Choroid plexus epithelial cell (primary cell): ENCODE results near the gene COMMD9.

Experiments
- DNase-seq: peaks from one replicate; pipeline ENCODE4 v3.0.0-alpha.2; 2010; ENCODE audit warnings: low read depth
- H3K4me3 ChIP-seq: 2 replicates; pipeline ENCODE4 v1.5.1; 2011; ENCODE audit warnings: low read depth, mild to moderate bottlenecking, control low read depth, low read length, moderate library complexity
- TF ChIP-seq, protein P1 (sequence below): conservative IDR thresholded peaks from 2 replicates; pipeline ENCODE4 v1.5.1; 2011; ENCODE audit warnings: low read depth, mild to moderate bottlenecking, control low read depth, inconsistent platforms, low read length, moderate library complexity

The COMMD9 gene

GRCh38 chr11:36235750-36236149 lies 53.5 kb downstream of the COMMD9 start:
- DNase-seq = peak; percentile 53
- H3K4me3 ChIP-seq = no peak overlapping the region
- TF ChIP-seq, protein P1, sequence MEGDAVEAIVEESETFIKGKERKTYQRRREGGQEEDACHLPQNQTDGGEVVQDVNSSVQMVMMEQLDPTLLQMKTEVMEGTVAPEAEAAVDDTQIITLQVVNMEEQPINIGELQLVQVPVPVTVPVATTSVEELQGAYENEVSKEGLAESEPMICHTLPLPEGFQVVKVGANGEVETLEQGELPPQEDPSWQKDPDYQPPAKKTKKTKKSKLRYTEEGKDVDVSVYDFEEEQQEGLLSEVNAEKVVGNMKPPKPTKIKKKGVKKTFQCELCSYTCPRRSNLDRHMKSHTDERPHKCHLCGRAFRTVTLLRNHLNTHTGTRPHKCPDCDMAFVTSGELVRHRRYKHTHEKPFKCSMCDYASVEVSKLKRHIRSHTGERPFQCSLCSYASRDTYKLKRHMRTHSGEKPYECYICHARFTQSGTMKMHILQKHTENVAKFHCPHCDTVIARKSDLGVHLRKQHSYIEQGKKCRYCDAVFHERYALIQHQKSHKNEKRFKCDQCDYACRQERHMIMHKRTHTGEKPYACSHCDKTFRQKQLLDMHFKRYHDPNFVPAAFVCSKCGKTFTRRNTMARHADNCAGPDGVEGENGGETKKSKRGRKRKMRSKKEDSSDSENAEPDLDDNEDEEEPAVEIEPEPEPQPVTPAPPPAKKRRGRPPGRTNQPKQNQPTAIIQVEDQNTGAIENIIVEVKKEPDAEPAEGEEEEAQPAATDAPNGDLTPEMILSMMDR = no peak

- no peak overlapping the region for H3K4me3 ChIP-seq
- no peak for DNase-seq
- TF ChIP-seq, protein P1 = no peak
Observed at GRCh38 chr11:36234825-36235224, 54.4 kb downstream of the COMMD9 start.

GRCh38 chr11:36233204-36233603 lies 56.0 kb downstream of the COMMD9 start:
- TF ChIP-seq, protein P1 = no peak
- DNase-seq = peak; percentile 95

GRCh38 chr11:36230779-36231699 lies 58.2 kb downstream of the COMMD9 start:
- TF ChIP-seq, protein P1 = no peak
- H3K4me3 ChIP-seq = no peak overlapping the region
- peak; percentile 84 for DNase-seq

More at GRCh38 chr11:36233204-36233603, 56.0 kb downstream of the COMMD9 start:
- H3K4me3 ChIP-seq = no peak overlapping the region

DNA sequence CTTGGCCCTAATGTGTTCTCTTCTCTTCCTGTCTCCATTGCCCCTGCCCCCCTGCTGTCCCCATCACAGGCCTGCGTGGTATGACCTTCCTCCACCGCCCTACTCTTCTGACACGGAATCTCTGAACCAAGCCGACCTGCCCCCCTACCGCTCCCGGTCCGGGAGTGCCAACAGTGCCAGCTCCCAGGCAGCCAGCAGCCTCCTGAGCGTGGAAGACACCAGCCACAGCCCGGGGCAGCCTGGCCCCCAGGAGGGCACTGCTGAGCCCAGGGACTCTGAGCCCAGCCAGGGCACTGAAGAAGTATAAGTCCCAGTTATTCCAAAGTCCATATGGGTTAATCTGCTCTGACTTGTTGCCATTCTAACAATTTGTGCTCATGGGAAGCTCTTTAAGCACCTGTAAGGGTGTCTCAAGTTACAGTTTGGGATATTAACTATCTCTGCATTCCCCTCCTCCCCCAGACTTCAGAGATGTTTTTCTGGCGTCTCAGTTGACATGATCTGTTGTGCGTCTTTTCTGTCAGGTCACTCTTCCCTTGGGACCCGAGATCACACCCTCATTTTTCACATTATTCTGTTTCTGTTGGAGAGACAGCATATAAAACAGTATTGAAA lies 60.0 kb downstream of the COMMD9 start:
- TF ChIP-seq, protein P1 = no peak
- no peak overlapping the region for H3K4me3 ChIP-seq
- DNase-seq = no peak

- TF ChIP-seq, protein P1 = no peak
- no peak overlapping the region for H3K4me3 ChIP-seq
- DNase-seq = no peak
Observed at GRCh38 chr11:36228689-36229088, 60.5 kb downstream of the COMMD9 start.
